ENCODE results near the gene CPXM2. TPM values are rescaled to one million over a fixed set of nuclear protein-coding genes. Genes with fewer than 3 reads are reported as not detected.

CPXM2 gene
- total RNA-seq, 2 donors from 2014 or later: 1.4 to 1.9 TPM

DNA sequence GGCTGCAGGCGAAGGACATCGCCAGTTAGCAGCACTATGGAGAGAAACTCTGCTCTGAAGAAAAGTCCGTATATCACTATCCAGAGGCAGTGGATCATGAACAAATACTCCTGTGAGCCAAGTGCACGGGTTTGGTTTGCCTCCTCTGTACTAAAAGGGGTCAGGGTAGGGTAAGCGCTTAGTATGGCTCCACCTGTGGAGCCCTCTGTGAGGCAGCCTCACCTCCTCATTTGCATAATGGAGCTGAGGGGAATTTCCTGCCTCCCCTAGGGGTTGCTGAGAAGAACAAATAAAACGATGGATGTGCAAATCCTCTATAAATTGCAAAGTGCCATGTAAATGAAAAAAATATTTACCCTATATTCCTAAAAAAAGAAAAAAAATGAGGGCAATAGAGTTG, 162.1 kb downstream of the CPXM2 start:
- Histone ChIP-seq H3K4me1 (ENCODE audit: control insufficient read depth, insufficient read depth, low read length) (no peaks in the 10 kb centered on the region), H3K36me3 (ENCODE audit: control insufficient read depth, insufficient read depth, low read length) (no peaks in the 10 kb centered on the region), H3K9me3 (ENCODE audit: control insufficient read depth, low read length) (peaks cover 16% of the 10 kb centered on the region), H3K27ac (ENCODE audit: low read depth, low read length) (no peak overlapping the region), H3K27me3 (ENCODE audit: control insufficient read depth, insufficient read depth, low read length, poor library complexity, severe bottlenecking) (no peaks in the 10 kb centered on the region), H3K4me3 (ENCODE audit: low read length) (no peak overlapping the region), H3K9ac (ENCODE audit: extremely low read depth, low read length, poor library complexity, severe bottlenecking) (no peak overlapping the region)
- Mint-ChIP-seq H3K27ac (no peak overlapping the region), H3K27me3 (ENCODE audit: insufficient read depth) (no peaks in the 10 kb centered on the region), H3K9me3 (peaks cover 18% of the 10 kb centered on the region), H3K36me3 (ENCODE audit: low read depth) (no peaks in the 10 kb centered on the region), H3K4me1 (peaks cover 6% of the 10 kb centered on the region), H3K4me3 (no peak overlapping the region)
- DNase-seq: no peak
- 73 to 82% methylated on average over 3 to 5 of the region's 6 CpGs for WGBS, 2 experiments (ENCODE audit: insufficient coverage in 1 of 2, insufficient read length in 1 of 2)
- TF ChIP-seq, protein P1, sequence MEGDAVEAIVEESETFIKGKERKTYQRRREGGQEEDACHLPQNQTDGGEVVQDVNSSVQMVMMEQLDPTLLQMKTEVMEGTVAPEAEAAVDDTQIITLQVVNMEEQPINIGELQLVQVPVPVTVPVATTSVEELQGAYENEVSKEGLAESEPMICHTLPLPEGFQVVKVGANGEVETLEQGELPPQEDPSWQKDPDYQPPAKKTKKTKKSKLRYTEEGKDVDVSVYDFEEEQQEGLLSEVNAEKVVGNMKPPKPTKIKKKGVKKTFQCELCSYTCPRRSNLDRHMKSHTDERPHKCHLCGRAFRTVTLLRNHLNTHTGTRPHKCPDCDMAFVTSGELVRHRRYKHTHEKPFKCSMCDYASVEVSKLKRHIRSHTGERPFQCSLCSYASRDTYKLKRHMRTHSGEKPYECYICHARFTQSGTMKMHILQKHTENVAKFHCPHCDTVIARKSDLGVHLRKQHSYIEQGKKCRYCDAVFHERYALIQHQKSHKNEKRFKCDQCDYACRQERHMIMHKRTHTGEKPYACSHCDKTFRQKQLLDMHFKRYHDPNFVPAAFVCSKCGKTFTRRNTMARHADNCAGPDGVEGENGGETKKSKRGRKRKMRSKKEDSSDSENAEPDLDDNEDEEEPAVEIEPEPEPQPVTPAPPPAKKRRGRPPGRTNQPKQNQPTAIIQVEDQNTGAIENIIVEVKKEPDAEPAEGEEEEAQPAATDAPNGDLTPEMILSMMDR (conservative IDR thresholded peaks at IDR 0.05): no peak

DNA sequence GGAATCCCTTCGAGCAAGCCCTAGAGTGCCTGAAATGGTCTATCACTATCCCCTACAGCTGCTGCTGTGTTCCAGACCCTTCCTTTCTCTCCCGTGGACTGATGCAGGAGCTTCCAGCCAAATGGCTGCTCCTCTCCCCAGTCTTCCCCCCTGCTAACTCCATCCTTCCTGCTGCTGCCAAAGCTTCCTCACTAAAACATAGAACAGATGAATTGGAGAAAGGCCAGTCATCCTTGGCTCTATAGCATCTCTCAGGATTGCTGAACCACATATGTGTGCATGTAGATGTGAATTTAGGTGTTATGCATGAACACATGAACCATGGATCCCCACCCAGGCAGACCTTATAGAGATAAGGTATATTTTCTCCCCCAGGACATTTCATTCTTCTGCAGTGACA, 164.8 kb downstream of the CPXM2 start:
- H3K27ac Mint-ChIP-seq: no peak overlapping the region
- DNase-seq: no peak
- no peak overlapping the region for H3K9ac ChIP-seq (ENCODE audit: extremely low read depth, low read length, poor library complexity, severe bottlenecking)
- H3K27me3 Mint-ChIP-seq (ENCODE audit: insufficient read depth): no peaks in the 10 kb centered on the region
- H3K4me1 ChIP-seq (ENCODE audit: control insufficient read depth, insufficient read depth, low read length): no peaks in the 10 kb centered on the region
- H3K4me1 Mint-ChIP-seq: peaks cover 6% of the 10 kb centered on the region
- no peaks in the 10 kb centered on the region for H3K36me3 Mint-ChIP-seq (ENCODE audit: low read depth)
- WGBS, 2 experiments (ENCODE audit: insufficient coverage in 1 of 2, insufficient read length in 1 of 2): 84 to 100% methylated on average over 2 of the region's 2 CpGs
- H3K36me3 ChIP-seq (ENCODE audit: control insufficient read depth, insufficient read depth, low read length): no peaks in the 10 kb centered on the region
- no peak overlapping the region for H3K4me3 Mint-ChIP-seq
- peaks cover 18% of the 10 kb centered on the region for H3K9me3 Mint-ChIP-seq
- no peaks in the 10 kb centered on the region for H3K27me3 ChIP-seq (ENCODE audit: control insufficient read depth, insufficient read depth, low read length, poor library complexity, severe bottlenecking)
- peaks cover 16% of the 10 kb centered on the region for H3K9me3 ChIP-seq (ENCODE audit: control insufficient read depth, low read length)
- TF ChIP-seq, protein P1 (conservative IDR thresholded peaks at IDR 0.05): no peak
- no peak overlapping the region for H3K4me3 ChIP-seq (ENCODE audit: low read length)
- no peak overlapping the region for H3K27ac ChIP-seq (ENCODE audit: low read depth, low read length)

DNA sequence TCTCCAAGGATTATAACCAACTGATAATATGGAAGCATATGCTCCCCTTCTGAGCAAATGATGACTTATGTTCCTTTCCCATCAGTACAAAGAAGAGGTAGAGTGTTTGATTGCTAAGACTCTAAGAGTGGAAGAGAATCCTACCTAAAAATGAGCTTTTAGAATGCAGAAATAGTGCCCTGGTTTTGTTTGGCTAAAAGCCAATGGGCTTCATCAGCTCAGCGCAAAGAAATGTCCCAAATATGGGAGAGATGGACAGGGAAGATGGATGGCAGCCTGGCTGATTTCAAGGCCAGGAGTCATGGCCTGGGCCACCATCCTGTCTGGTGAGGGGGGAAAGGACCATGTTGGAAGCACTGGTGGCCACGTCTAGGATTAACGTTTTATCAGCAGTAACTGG, 165.2 kb downstream of the CPXM2 start:
- TF ChIP-seq, protein P1 (conservative IDR thresholded peaks at IDR 0.05): no peak
- no peaks in the 10 kb centered on the region for H3K36me3 ChIP-seq (ENCODE audit: control insufficient read depth, insufficient read depth, low read length)
- no peaks in the 10 kb centered on the region for H3K4me1 ChIP-seq (ENCODE audit: control insufficient read depth, insufficient read depth, low read length)
- no peak overlapping the region for H3K4me3 ChIP-seq (ENCODE audit: low read length)
- Mint-ChIP-seq H3K36me3 (ENCODE audit: low read depth) (no peaks in the 10 kb centered on the region), H3K4me3 (no peak overlapping the region), H3K27me3 (ENCODE audit: insufficient read depth) (peaks cover under 1% of the 10 kb centered on the region), H3K9me3 (peaks cover 15% of the 10 kb centered on the region), H3K27ac (no peak overlapping the region), H3K4me1 (peaks cover 6% of the 10 kb centered on the region)
- no peak overlapping the region for H3K27ac ChIP-seq (ENCODE audit: low read depth, low read length)
- DNase-seq: no peak
- no peak overlapping the region for H3K9ac ChIP-seq (ENCODE audit: extremely low read depth, low read length, poor library complexity, severe bottlenecking)
- peaks cover 16% of the 10 kb centered on the region for H3K9me3 ChIP-seq (ENCODE audit: control insufficient read depth, low read length)
- no peaks in the 10 kb centered on the region for H3K27me3 ChIP-seq (ENCODE audit: control insufficient read depth, insufficient read depth, low read length, poor library complexity, severe bottlenecking)
- 71 to 75% methylated on average over 3 of the region's 3 CpGs for WGBS, 2 experiments (ENCODE audit: insufficient coverage in 1 of 2, insufficient read length in 1 of 2)

Data from endodermal cell (in vitro differentiated cells).